Stimulated activated CD4-positive, alpha-beta T cell treated with anti-CD3 and anti-CD28 coated beads, Interleukin-12 subunit alpha, Interleukin-12 subunit beta, amount 100 ng/mL, for 4 hours (primary cell): ENCODE results near the gene SEC31A.

Experiments used
- DNase-seq: peaks from one replicate; pipeline ENCODE4 v3.0.0-alpha.2; 2020

Gene SEC31A

GRCh38 chr4:82791179-82791578 is 99.8 kb downstream of the SEC31A start:
- no peak for DNase-seq

- DNase-seq = no peak
These were observed 100.8 kb downstream of the SEC31A start for GRCh38 chr4:82790060-82790660.

- DNase-seq = no peak
These were observed 101.8 kb downstream of the SEC31A start for GRCh38 chr4:82789025-82789776.

GRCh38 chr4:82787342-82787741 is 103.6 kb downstream of the SEC31A start:
- no peak for DNase-seq

- DNase-seq = no peak
These were observed 104.1 kb downstream of the SEC31A start for GRCh38 chr4:82786828-82787227.

- no peak for DNase-seq
These were observed 105.1 kb downstream of the SEC31A start for GRCh38 chr4:82785611-82786400.

GRCh38 chr4:82784681-82785610 is 106.0 kb downstream of the SEC31A start:
- no peak for DNase-seq

- no peak for DNase-seq
These were observed 108.2 kb downstream of the SEC31A start for GRCh38 chr4:82782626-82783345.

GRCh38 chr4:82780752-82781231 is 110.2 kb downstream of the SEC31A start:
- DNase-seq = no peak

GRCh38 chr4:82780170-82780751 is 110.7 kb downstream of the SEC31A start:
- no peak for DNase-seq

GRCh38 chr4:82779032-82779431 is 111.9 kb downstream of the SEC31A start:
- no peak for DNase-seq

- no peak for DNase-seq
These were observed 113.0 kb downstream of the SEC31A start for GRCh38 chr4:82777857-82778525.

GRCh38 chr4:82776925-82777542 is 113.9 kb downstream of the SEC31A start:
- no peak for DNase-seq

GRCh38 chr4:82775243-82775642 is 115.7 kb downstream of the SEC31A start:
- DNase-seq = no peak

GRCh38 chr4:82774711-82775171 is 116.2 kb downstream of the SEC31A start:
- DNase-seq = no peak

GRCh38 chr4:82773057-82773456 is 117.9 kb downstream of the SEC31A start:
- DNase-seq = no peak

GRCh38 chr4:82770607-82771006 is 120.3 kb downstream of the SEC31A start:
- DNase-seq = no peak
